GM12878 (cell line): Measurements from ENCODE around the gene RGS19. TPM values are rescaled to one million over a fixed set of nuclear protein-coding genes. Genes with fewer than 3 reads are reported as not detected.
A peak's percentile ranks its signal among the peaks of the same experiment; 100 is the strongest.

ENCODE experiments used
- BHLHE40 ChIP-seq, 2 experiments: fragments of 450-650 bp in 1 of 2; IDR thresholded peaks; 2 replicates each; pipeline ENCODE4 v1.6.1; 2011 to 2017; ENCODE audit warnings: low read depth in 2 of 2, borderline replicate concordance in 1 of 2, improper control_type of control experiment in 1 of 2, low read length in 1 of 2, mild to moderate bottlenecking in 1 of 2
- CHD2 ChIP-seq: IDR thresholded peaks from 2 replicates; pipeline ENCODE4 v1.6.1; 2011; ENCODE audit warnings: low read depth, low read length, improper control_type of control experiment, borderline replicate concordance
- EED ChIP-seq: sonication (generic); IDR thresholded peaks from 2 replicates; pipeline ENCODE4 v1.6.1; 2016; ENCODE audit warnings: antibody characterized with exemption, low read depth
- IKZF1 ChIP-seq: fragments of 450-650 bp; conservative IDR thresholded peaks from 2 replicates; pipeline ENCODE4 v1.6.1; 2017; ENCODE audit warnings: antibody characterized with exemption, mild to moderate bottlenecking
- SMAD1 ChIP-seq: fragments of 450-650 bp; IDR thresholded peaks from 2 replicates; pipeline ENCODE4 v1.6.1; 2018; ENCODE audit warnings: mild to moderate bottlenecking, low read depth; ENCODE audit not compliant: partially characterized antibody
- SPI1 ChIP-seq: IDR thresholded peaks from 2 replicates; pipeline ENCODE4 v1.6.1; 2011; ENCODE audit warnings: low read depth, mild to moderate bottlenecking, low read length, moderate library complexity, borderline replicate concordance; ENCODE audit not compliant: insufficient read depth
- TCF7 ChIP-seq: IDR thresholded peaks from 2 replicates; pipeline ENCODE4 v1.6.1; 2014; ENCODE audit warnings: antibody characterized with exemption, borderline replicate concordance
- ZSCAN29 ChIP-seq: fragments of 450-650 bp; IDR thresholded peaks from 2 replicates; pipeline ENCODE4 v1.6.1; 2017; ENCODE audit warnings: mild to moderate bottlenecking, moderate library complexity
- polyA plus RNA-seq, 11 experiments: library from polyadenylated mRNA; depleted of rRNA in 4 of 11; unstranded in 6 of 11; stranded (reverse) in 5 of 11; fragments of >200 nt; fragmentation: Nextera tagmentation in 4 of 11; fragmentation: Illumina TruSeq in 1 of 11; extraction: Ambion mirVana in 4 of 11; extraction: Trizol in 1 of 11; gene quantifications; 1 replicate in 1 of 11; 2 replicates in 10 of 11; pipeline versions ENCODE4 v1.2.1 to v1.2.3, GENCODE V29; 2011 to 2016; ENCODE audit warnings: inconsistent platforms in 2 of 11, missing spikeins in 2 of 11, low read depth in 1 of 11
- total RNA-seq, 4 experiments: library from RNA; depleted of rRNA in 3 of 4; stranded (reverse); fragments of >200 nt in 3 of 4; fragmentation: Illumina TruSeq in 1 of 4; extraction: Trizol in 1 of 4; gene quantifications; 2 replicates each; pipeline versions ENCODE4 v1.2.1 to v1.2.3, GENCODE V29; 2013 to 2021
- TF ChIP-seq, protein P1 (sequence below): IDR thresholded peaks from 2 replicates; pipeline ENCODE4 v1.6.1; 2012; ENCODE audit warnings: low read depth, low read length, improper control_type of control experiment
- TF ChIP-seq, protein P2 (sequence below): fragments of 450-650 bp; IDR thresholded peaks from 2 replicates; pipeline ENCODE4 v1.6.1; 2016; ENCODE audit warnings: mild to moderate bottlenecking

The RGS19 gene
- total and polyA plus RNA-seq, 10 of the 15 experiments (the other 5 are each of a cell fraction or from before 2014, with no cell fraction given), result 0.82 to 62.4 (median 39.8) TPM

DNA sequence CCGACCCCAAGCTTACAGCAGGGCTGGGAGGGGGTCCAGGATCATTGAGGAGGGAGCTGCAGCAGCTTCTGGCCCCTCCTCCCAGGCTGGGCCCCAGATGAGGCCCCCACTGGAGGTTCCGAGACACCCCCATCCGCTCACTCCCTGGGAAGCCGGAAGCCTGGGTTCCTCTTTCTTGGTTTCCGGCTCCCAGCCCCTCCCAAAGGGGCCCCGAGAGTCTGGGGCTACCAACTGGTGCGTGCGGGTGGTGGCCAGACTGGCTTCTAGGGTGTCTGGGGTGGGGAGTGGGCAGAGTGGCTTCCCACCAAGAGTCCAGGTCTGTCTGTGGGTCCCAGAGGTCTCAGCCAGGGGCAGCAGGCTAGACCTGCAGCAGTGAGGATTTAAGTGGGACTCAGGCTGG is 2.2 kb downstream of the RGS19 start (continued):
- TF ChIP-seq EED (peak; percentile 83), CHD2 (peak; percentile 55; the same call in 1 of the 2 replicates), ZSCAN29 (no peak), BHLHE40 (IDR thresholded peaks at IDR 0.05; ENCODE audit: borderline replicate concordance in 1 of 2, low read depth in 2 of 2, low read length in 1 of 2) (peak; percentile 41 to 52; a peak in 1 of 4 replicates), SPI1 (peak; percentile 95), IKZF1 (peak; percentile 76), TCF7 (no peak), SMAD1 (no peak)
- TF ChIP-seq, protein P1, sequence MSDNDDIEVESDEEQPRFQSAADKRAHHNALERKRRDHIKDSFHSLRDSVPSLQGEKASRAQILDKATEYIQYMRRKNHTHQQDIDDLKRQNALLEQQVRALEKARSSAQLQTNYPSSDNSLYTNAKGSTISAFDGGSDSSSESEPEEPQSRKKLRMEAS, result no peak
- TF ChIP-seq, protein P2, sequence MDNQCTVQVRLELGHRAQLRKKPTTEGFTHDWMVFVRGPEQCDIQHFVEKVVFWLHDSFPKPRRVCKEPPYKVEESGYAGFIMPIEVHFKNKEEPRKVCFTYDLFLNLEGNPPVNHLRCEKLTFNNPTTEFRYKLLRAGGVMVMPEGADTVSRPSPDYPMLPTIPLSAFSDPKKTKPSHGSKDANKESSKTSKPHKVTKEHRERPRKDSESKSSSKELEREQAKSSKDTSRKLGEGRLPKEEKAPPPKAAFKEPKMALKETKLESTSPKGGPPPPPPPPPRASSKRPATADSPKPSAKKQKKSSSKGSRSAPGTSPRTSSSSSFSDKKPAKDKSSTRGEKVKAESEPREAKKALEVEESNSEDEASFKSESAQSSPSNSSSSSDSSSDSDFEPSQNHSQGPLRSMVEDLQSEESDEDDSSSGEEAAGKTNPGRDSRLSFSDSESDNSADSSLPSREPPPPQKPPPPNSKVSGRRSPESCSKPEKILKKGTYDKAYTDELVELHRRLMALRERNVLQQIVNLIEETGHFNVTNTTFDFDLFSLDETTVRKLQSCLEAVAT, result no peak
